ENCODE results near the gene NCEH1.

DNA sequence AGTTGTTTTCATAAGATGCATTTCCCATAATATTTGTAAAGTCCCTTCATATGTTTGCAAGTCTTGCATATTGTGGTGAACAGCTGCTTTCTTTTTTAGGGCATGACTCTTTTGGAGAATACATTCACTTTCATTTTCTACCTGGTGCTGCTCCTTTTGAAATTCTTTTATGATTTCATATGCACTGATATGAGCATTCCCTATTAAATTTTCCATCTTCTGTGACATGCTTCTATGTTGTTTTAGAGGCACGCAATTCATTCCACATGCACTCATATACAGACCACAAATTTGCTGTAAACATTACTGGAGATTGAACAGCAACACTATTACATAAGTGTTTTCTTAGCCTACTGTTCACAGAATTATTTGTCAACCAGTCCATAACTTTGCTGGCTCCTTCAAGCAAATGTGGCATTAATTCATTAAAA is 94.8 kb downstream of the NCEH1 start:
- TF ChIP-seq, protein P1, sequence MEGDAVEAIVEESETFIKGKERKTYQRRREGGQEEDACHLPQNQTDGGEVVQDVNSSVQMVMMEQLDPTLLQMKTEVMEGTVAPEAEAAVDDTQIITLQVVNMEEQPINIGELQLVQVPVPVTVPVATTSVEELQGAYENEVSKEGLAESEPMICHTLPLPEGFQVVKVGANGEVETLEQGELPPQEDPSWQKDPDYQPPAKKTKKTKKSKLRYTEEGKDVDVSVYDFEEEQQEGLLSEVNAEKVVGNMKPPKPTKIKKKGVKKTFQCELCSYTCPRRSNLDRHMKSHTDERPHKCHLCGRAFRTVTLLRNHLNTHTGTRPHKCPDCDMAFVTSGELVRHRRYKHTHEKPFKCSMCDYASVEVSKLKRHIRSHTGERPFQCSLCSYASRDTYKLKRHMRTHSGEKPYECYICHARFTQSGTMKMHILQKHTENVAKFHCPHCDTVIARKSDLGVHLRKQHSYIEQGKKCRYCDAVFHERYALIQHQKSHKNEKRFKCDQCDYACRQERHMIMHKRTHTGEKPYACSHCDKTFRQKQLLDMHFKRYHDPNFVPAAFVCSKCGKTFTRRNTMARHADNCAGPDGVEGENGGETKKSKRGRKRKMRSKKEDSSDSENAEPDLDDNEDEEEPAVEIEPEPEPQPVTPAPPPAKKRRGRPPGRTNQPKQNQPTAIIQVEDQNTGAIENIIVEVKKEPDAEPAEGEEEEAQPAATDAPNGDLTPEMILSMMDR (IDR thresholded peaks at IDR 0.05) = no peak
- no peak for TF ChIP-seq ZFX (IDR thresholded peaks at IDR 0.05; ENCODE audit: borderline replicate concordance)
